HG03039 (cell line): ENCODE measurements around the gene MYO1B.

ENCODE experiments used
- ATAC-seq: cut with Tn5 transposase; IDR thresholded peaks from one replicate; pipeline ENCODE4 v1.9.1; 2021; ENCODE audit warnings: mild to moderate bottlenecking, moderate library complexity; ENCODE audit not compliant: unreplicated experiment

MYO1B gene

GRCh38 chr2:191225690-191226089 is 19.5 kb upstream of the MYO1B start:
- no peak for ATAC-seq

GRCh38 chr2:191226196-191226595 is 19.0 kb upstream of the MYO1B start:
- ATAC-seq, result no peak

DNA sequence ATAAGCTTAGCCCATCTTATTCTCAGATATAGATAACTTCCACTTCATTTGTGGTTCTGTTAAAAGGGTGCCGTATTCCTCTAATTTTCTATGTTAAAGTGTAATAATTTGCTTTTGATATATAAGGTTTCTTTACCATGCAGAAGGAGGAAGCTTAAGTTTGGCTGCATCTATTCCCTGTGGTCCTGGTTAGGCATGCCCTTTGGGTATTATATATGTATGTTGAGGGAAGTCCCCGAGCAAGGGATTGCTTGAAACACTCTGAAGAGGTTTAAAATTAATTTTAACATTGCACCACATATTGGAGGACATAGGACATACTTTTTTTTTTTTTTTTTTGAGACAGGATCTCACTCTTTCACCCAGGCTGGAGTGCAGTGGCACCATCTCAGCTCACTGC is 16.9 kb upstream of the MYO1B start:
- ATAC-seq, result no peak

DNA sequence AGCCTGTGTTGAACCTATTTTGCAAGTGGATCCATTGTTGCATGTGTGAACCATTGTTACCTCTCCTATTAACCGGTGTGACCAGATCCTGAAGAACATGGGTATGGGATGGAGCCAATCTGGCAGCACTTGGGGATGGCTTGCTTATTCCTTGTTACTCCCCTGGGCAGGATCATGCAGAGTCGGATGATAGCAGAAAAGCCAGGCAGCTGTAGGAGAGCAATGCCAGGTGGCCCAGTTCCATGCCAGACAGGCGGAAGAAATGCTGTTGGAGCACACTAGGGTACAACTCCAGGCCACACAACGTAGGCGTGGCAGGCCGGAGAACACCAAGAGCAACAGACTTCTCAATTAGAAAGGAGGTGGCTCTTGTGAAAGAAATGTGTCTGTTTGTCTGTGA is 16.3 kb upstream of the MYO1B start:
- no peak for ATAC-seq

DNA sequence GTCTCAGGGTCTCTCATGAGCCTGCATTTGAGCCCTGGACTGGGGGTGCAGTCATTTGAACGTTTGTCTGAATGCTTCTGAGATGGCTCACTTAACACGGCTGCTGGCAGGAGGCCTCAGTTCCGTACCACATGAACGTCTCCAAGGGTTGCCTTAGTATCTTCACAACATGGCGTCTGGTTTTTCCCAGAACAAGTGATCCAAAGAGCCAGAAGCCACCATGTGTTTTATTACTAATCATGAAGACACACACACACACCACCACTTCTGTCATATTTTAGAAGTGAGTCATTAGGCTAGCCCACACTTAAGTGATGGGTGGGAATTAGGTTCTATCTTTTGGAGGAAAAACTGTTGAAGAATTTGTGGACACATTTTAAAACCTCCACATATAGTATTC is 15.0 kb upstream of the MYO1B start:
- no peak for ATAC-seq

DNA sequence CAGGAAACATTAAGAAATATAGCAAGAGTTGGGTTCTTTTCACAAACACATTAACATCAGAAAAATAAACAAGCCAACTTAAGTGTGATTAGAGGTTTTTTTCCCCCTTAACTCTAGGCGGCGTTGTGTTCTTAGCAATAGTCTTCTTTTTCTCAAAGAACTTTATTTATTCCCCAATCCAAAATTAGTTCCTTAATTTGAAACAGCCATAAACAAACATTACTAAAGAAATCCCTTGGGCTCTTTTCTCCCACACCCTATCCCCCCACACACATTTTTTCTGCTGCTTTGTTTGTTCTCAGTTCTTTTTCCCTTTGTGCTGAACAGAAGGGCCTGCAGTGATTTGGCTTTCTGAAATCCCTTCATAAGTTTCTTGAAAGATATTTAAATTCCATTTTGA is 13.2 kb upstream of the MYO1B start:
- ATAC-seq, result no peak

DNA sequence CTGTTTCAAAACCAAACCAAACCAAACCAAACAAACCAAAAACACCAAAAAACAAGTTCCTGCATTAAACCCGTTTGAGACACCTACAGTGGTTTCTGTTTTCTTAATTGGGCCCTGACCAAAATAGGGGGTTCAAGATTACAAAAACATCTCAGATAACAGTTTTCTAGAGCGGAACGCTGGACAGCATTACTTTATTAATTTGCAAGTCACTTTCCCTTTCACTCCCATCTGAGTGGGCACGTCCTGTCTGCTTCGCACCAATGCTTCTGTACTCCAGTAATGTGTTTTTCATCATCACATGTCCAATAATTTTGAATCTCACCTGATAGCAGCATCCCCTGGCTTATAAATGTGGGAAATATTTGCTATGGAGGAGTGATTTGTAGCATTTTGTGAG is 11.7 kb upstream of the MYO1B start:
- no peak for ATAC-seq

DNA sequence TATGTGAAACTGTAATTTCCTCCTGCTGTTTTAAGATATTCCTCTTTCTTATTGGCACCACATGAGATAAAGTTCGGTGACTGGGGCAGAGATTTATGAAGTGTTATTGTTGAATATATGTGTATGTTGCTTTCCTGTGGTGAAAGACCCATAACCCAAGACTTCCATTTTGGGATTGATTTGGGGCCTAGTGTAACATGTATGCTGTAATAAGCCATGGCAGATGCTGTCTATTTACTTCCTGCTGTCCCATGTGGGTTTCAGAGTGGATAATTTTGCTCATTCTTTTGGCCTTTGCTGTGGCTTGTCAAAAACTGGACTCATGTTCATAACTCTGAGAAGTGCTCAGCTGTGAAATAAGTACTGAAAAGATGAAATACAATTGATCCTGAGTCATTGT is 10.8 kb upstream of the MYO1B start:
- ATAC-seq, result no peak

DNA sequence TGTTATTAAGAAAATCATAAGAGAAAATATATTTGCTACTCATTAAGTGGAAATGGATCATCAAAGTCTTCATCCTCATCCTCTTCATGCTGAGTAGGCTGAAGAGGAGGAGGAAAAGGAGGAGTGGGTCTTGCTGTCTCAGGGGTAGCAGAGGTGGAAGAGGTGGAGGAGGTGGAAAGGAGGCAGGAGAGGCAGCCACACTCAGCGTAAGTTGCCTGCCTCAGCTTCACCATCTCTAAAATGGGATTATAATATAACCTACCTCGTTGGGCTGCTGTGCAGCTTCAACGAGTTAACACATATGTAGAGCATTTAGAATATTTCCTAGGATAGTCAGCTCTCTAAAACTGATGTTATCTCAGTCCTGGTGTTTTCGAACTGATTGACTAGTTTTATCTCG is 4.3 kb upstream of the MYO1B start:
- no peak for ATAC-seq

- ATAC-seq, result no peak
Measured at GRCh38 chr2:191241418-191241817, 3.8 kb upstream of the MYO1B start.

GRCh38 chr2:191243154-191243553 is 2.0 kb upstream of the MYO1B start:
- no peak for ATAC-seq

- ATAC-seq, result no peak
Measured at GRCh38 chr2:191244350-191244749, 854 bp upstream of the MYO1B start.

- ATAC-seq, result no peak
Measured at GRCh38 chr2:191245869-191246531, 796 bp downstream of the MYO1B start.

GRCh38 chr2:191246820-191247380 is 1.7 kb downstream of the MYO1B start:
- no peak for ATAC-seq

- no peak for ATAC-seq
Measured at GRCh38 chr2:191247381-191248057, 2.3 kb downstream of the MYO1B start.

DNA sequence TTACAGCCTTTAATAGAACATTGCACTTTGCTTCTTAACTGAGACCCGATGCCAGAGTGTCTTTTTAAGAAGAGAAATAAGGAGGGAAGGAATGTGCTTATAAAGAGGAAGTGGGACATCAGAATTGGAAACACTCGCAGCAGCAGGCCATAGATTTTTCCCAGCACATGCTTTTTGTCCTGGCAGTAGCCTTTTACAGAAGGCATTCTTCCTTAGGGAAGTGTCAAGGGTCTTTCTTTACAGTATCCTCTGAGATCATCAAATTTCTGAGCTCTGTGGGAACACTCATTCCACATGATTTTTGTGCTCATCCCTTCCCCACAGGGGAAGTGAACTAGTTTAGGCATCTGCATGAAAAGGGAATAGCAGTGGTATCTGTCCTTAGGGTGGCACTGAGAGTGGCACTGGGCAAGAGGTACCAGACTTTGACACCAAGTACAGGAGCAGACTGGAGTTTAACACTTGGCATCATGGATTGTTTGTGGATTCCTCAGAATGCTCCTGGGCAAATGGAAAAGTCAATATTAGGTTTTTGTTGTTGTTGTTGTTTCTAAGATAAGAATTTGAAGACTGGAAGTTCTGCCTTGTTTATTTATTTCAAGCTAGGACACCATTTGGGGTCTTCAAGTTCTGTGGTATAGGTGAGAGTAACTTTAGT is 4.1 kb downstream of the MYO1B start:
- no peak for ATAC-seq

- no peak for ATAC-seq
Measured at GRCh38 chr2:191250400-191250799, 5.2 kb downstream of the MYO1B start.

DNA sequence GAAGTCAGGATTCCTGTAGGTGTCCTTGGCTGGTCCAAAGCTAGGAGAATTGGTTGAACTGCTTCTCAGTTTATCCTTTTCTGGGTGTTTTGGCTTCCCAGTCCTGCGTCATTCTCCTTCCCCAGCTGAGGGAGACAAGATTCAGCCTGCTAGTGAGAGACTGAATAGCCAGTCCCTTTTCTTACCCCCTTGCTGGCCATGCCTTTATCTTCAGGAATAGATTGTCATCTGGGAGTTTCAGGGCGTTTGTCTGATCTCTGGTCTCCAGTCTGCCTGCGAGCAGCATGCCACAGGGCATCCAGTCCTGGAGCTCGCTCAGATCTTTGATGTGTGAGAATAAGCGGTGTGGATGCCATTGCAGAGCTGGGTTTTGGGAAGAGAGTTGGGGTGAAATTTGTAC is 5.8 kb downstream of the MYO1B start:
- ATAC-seq, result no peak

DNA sequence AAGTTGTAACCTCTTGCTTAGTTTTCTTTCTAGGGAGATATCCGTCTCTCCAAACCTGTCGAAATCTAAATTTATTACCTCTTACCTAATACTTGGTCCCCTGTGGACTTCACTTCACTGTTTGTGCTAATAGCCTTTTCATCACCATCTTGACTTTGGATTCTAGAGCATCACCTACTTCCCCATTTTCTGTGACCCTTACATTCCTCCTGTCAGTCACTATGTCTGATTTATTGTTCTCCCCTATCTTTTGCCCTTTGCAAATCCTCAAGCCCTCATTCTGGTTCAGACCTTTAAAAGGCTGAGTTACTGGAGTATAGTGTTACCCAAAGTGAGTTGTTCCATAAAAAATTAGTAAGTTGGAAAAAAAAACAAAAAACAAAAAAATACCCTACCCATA is 7.5 kb downstream of the MYO1B start:
- ATAC-seq, result no peak

- no peak for ATAC-seq
Measured at GRCh38 chr2:191253476-191253875, 8.3 kb downstream of the MYO1B start.

- no peak for ATAC-seq
Measured at GRCh38 chr2:191255271-191255670, 10.1 kb downstream of the MYO1B start.

GRCh38 chr2:191255756-191256312 is 10.6 kb downstream of the MYO1B start:
- ATAC-seq, result no peak
